Activated naive CD8-positive, alpha-beta T cell (primary cell): ENCODE results near the gene IL36B.
"Not testable (repeated sequence)": the region's sequence is repeated elsewhere in the genome, so short reads cannot be mapped to it uniquely, and the experiment has no call there.

Source experiments
- H3K27ac Mint-ChIP-seq: one replicate; pipeline ENCODE4 v1.8.0; 2021; ENCODE audit warnings: mixed read lengths
- H3K27me3 Mint-ChIP-seq: one replicate; pipeline ENCODE4 v1.8.0; 2021; ENCODE audit warnings: mixed read lengths
- H3K36me3 Mint-ChIP-seq: one replicate; pipeline ENCODE4 v1.8.0; 2021; ENCODE audit warnings: mixed read lengths
- H3K4me1 Mint-ChIP-seq: one replicate; pipeline ENCODE4 v1.8.0; 2021; ENCODE audit warnings: low read depth, mixed read lengths
- H3K4me3 Mint-ChIP-seq: one replicate; pipeline ENCODE4 v1.8.0; 2021; ENCODE audit warnings: mild to moderate bottlenecking, mixed read lengths
- H3K9me3 Mint-ChIP-seq: one replicate; pipeline ENCODE4 v1.8.0; 2021; ENCODE audit warnings: low read depth, mixed read lengths

Gene IL36B

DNA sequence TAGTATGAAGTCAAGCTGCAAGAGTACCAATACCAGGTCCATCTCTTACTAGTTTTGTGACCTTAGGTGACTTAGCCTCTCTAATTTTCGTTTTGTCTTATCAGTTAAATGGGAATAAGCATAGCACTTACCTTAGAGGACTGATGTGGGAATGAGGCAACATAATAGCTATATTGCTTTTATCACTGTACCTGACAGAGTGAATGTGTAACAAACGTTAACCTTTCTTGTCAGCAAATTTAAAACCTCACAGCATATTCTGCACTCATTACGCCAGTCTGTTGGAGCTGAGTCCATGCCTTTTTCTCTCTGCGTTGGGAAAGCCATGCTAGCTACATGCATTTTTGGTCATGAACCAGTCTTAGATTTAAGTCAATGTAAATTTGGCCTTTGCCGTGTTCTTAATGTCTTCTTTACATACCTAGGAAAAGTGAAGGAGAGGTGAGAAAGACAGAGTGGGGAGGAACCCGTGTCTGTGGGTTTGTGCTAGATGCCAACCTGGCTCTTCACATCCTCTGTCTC is at the start of gene IL36B:
IL36B (minus strand) TSS at position 472 of the 522 bp plus-strand sequence.
- peaks cover 13% of the 10 kb centered on the region for H3K36me3 Mint-ChIP-seq
- no peak within 1 kb of the TSS for H3K4me3 Mint-ChIP-seq
- H3K27me3 Mint-ChIP-seq, result no peaks in the 10 kb centered on the region
- H3K4me1 Mint-ChIP-seq, result peaks cover 7% of the 10 kb centered on the region
- H3K9me3 Mint-ChIP-seq, result peaks cover 10% of the 10 kb centered on the region
- no peak within 1 kb of the TSS for H3K27ac Mint-ChIP-seq

DNA sequence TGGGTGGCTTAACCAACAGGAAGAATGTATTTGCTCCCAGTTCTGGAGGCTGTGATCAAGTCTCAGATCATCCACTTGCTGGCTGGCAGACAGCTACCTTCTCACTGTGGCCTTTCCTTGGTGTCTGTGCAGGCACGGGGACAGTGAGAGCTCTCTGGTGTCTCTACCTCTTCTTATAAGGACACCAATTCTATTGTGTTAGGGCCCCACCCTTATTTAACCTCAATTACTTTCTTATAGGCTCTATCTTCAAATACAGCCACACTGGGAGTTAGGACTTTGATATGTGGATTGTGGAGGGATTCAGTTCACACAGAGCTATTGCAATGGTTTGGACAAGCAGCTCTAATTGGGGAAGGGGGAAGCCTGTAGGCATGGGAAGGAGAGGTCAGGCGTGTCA is 49.5 kb upstream of the IL36B start:
- no peak overlapping the region for H3K4me3 Mint-ChIP-seq
- no peaks in the 10 kb centered on the region for H3K27me3 Mint-ChIP-seq
- H3K36me3 Mint-ChIP-seq, result peaks cover 6% of the 10 kb centered on the region
- peak overlapping the region; percentile 18 for H3K27ac Mint-ChIP-seq
- H3K9me3 Mint-ChIP-seq, result peaks cover 7% of the 10 kb centered on the region
- H3K4me1 Mint-ChIP-seq, result peaks cover 38% of the 10 kb centered on the region

DNA sequence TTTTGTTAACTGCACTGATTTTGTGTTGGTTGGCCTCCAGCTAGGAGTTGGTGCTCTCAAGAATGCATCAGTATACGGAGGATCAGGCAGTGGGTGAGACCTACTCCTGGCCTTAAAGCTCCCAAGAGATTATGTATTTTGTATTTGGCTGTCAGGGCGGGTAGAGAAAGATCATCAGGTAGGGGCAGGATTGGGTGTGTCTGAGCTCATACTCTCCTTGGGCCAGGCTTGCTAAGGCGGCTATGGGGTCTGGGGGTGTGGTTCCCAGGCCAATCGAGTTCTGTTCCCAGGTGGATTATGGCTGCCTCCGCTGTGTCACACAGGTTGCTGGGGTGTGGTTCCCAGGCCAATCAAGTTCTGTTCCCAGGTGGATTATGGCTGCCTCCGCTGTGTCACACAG is 45.9 kb upstream of the IL36B start:
- peak overlapping the region; percentile 71 for H3K27ac Mint-ChIP-seq
- H3K36me3 Mint-ChIP-seq, result peaks cover 9% of the 10 kb centered on the region
- no peaks in the 10 kb centered on the region for H3K27me3 Mint-ChIP-seq
- H3K4me3 Mint-ChIP-seq, result peak overlapping the region; percentile 56
- H3K4me1 Mint-ChIP-seq, result peaks cover 17% of the 10 kb centered on the region
- H3K9me3 Mint-ChIP-seq, result peaks cover 12% of the 10 kb centered on the region

DNA sequence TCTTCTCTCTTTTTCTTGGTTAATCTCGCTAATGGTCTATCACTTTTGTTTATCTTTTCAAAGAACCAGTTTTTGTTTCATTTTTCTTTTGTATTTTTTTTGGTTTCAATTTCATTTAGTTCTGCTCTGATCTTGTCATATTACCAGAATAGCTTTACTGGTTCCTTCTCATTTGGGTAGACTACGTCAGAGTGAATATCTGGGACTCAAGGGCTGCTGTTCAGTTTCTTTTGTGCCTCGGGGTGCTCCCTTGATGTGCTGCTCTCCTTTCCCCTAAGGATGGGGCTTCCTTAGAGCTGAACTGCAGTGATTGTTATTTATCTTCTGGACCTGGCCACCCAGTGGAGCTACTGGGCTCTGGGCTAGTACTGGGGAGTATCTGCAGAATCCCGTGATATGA is 45.4 kb upstream of the IL36B start:
- H3K36me3 Mint-ChIP-seq, result peaks cover 9% of the 10 kb centered on the region
- H3K4me3 Mint-ChIP-seq, result peak overlapping the region; percentile 56
- H3K4me1 Mint-ChIP-seq, result peaks cover 13% of the 10 kb centered on the region
- H3K27ac Mint-ChIP-seq, result peak overlapping the region; percentile 71
- peaks cover 12% of the 10 kb centered on the region for H3K9me3 Mint-ChIP-seq
- H3K27me3 Mint-ChIP-seq, result no peaks in the 10 kb centered on the region

DNA sequence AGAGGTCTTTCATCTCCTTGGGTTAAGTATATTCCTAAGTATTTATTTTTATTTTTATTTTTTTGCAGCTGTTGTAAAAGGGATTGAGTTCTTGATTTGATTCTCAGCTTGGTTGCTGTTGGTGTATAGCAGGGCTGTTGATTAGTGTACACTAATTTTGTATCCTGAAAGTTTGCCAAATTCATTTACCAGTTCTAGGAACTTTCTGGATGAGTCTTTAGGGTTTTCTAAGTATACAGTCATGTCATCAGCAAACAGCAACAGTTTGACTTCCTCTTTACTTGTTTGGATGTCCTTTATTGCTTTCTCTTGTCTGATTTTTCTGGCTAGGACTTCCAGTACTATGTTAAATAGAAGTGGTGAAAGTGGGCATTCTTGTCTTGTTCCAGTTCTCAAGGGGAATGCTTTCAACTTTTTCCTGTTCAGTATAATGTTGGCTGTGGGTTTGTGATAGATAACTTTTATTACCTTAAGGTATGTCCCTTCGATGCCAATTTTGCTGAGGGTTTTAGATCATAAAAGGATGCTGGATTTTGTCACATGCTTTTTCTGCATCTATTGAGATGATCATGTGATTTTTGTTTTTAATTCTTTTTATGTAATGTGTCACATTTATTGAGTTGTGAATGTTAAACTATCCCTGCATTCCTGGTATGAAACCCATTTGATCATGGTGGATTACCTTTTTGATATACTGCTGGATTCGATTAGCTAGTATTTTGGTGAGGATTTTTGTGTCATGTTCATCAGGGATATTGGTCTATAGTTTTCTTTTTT is 44.4 kb upstream of the IL36B start:
- not testable (repeated sequence) for H3K4me3 Mint-ChIP-seq, H3K36me3 Mint-ChIP-seq, H3K27me3 Mint-ChIP-seq, H3K27ac Mint-ChIP-seq
- Mint-ChIP-seq H3K4me1 (peaks cover 13% of the 10 kb centered on the region), H3K9me3 (peaks cover 12% of the 10 kb centered on the region)

DNA sequence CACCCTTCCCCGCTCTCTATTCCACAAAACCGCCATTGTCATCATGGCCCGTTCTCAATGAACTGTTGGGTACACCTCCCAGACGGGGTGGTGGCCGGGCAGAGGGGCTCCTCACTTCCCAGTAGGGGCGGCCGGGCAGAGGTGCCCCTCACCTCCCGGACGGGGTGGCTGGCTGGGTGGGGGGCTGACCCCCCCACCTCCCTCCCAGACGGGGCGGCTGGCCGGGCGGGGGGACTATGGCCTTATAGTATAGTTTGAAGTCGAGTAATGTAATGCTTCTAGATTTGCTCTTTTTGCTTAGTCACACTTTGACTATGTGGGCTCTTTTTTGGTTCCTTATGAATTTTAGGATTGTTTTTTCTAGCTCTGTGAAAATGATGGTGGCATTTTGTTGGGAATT is 43.6 kb upstream of the IL36B start:
- H3K4me3 Mint-ChIP-seq, H3K27ac Mint-ChIP-seq, H3K36me3 Mint-ChIP-seq, H3K27me3 Mint-ChIP-seq: not testable (repeated sequence)
- H3K4me1 Mint-ChIP-seq, result peaks cover 13% of the 10 kb centered on the region
- peaks cover 12% of the 10 kb centered on the region for H3K9me3 Mint-ChIP-seq

DNA sequence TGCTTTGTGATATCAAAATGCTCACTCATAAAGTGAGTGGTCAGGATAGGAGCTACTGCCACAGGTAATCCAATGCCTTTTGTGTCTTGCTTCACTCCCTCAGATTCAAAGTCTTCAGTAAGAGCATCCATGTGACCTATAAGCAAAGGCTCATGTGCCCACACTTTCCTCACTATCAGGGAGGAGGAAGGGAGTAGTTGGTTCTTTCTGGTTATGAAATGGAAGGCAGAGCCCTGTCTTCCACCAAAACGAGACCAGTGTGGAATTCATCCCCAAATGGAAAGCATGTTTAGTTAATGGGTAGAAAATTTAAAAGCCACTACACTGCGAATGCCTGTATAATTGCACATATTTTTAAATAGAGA is 40.9 kb upstream of the IL36B start:
- H3K4me3 Mint-ChIP-seq, result no peak overlapping the region
- no peaks in the 10 kb centered on the region for H3K27me3 Mint-ChIP-seq
- H3K9me3 Mint-ChIP-seq, result peaks cover 12% of the 10 kb centered on the region
- H3K4me1 Mint-ChIP-seq, result peaks cover 13% of the 10 kb centered on the region
- H3K36me3 Mint-ChIP-seq, result peaks cover 9% of the 10 kb centered on the region
- no peak overlapping the region for H3K27ac Mint-ChIP-seq

DNA sequence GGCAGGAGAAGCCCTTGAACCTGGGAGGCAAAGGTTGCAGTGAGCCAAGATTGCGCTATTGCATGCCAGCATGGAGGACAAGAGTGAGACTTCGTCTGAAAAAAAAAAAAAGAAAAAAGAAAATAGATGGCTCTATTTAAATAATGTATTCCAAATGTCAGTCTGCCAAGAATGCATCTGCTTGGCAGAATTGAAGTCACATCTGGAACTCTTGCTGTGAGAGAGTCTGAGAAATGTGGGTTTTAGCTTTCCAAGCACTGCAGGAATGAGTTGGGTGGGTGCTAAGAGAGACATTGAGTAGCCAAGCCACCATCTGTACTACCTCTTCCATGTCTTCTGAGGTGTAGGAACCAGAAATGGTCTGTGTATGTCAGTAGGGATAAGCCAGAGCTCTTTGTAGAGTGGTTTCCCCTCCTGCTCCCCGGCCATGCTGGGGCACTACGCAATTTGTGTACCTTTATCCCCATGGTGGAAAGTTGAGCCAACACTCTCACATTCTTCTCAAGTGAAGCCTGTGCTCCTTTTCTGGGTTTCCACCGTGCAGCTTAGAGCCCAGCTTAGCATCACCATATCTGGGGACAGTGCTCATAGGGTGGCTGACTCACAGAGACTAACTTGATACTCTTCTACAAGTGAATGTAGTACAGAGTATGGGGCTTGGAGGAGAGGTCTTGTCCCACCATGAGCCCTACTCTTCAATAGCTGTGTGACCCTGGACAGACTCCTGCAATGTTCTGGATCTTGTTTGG is 40.4 kb upstream of the IL36B start:
- Mint-ChIP-seq H3K27ac (no peak overlapping the region), H3K36me3 (peaks cover 9% of the 10 kb centered on the region), H3K9me3 (peaks cover 12% of the 10 kb centered on the region), H3K27me3 (no peaks in the 10 kb centered on the region), H3K4me3 (no peak overlapping the region), H3K4me1 (peaks cover 8% of the 10 kb centered on the region)

DNA sequence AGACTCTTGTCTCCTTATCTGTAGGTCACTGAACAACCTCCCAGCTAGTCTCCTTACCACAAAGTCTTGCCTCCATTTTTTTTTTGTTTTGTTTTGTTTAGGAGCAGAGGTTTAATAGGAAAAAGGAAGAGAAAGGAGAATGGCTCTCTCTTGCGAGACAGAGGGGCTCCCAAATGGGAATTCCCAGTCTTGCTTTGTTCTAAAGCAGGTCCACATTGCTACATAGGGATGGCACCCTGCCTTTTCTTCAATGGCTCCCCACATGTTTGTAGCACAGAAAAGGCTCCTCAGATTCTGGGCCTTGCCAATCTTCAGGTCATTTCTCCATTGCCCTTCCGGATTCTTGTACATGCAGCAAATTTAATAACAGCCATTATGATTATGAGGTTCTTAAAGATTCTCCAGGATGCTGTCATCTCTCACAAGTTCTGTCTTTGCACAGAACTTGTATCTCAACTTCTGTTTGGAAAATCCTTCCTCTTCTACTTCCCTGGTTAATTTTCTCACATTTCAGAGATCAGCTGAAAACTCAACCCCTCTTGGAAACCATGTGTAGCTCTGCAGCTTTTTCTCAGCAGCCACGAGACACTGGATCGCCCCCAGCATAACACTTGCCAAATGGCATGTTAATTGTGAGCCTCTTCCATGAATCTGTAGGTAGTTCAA is 38.7 kb upstream of the IL36B start:
- no peak overlapping the region for H3K27ac Mint-ChIP-seq
- peaks cover 3% of the 10 kb centered on the region for H3K36me3 Mint-ChIP-seq
- H3K27me3 Mint-ChIP-seq, result no peaks in the 10 kb centered on the region
- no peak overlapping the region for H3K4me3 Mint-ChIP-seq
- H3K9me3 Mint-ChIP-seq, result peaks cover 6% of the 10 kb centered on the region
- H3K4me1 Mint-ChIP-seq, result no peaks in the 10 kb centered on the region

DNA sequence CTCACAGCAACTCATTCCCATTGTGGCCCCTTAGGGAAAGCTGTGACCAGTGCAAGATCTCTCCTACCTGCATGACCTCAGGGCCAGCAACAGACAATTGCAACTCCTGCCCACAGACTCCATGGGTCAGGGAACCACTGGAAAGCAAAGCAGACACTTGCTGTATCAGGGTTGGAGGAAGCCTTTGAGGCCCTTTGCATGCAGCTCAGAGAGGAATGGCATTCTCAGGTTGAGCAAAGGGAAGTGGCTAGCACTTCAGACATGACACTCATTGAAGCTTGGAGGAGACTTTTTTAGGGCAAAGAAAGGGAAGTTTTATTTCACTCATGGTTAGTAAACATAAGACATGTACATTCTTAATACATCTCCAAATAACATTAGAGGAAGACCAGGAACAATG is 37.2 kb upstream of the IL36B start:
- peaks cover under 1% of the 10 kb centered on the region for H3K9me3 Mint-ChIP-seq
- no peaks in the 10 kb centered on the region for H3K36me3 Mint-ChIP-seq
- no peaks in the 10 kb centered on the region for H3K27me3 Mint-ChIP-seq
- H3K4me3 Mint-ChIP-seq, result no peak overlapping the region
- H3K27ac Mint-ChIP-seq, result no peak overlapping the region
- no peaks in the 10 kb centered on the region for H3K4me1 Mint-ChIP-seq

DNA sequence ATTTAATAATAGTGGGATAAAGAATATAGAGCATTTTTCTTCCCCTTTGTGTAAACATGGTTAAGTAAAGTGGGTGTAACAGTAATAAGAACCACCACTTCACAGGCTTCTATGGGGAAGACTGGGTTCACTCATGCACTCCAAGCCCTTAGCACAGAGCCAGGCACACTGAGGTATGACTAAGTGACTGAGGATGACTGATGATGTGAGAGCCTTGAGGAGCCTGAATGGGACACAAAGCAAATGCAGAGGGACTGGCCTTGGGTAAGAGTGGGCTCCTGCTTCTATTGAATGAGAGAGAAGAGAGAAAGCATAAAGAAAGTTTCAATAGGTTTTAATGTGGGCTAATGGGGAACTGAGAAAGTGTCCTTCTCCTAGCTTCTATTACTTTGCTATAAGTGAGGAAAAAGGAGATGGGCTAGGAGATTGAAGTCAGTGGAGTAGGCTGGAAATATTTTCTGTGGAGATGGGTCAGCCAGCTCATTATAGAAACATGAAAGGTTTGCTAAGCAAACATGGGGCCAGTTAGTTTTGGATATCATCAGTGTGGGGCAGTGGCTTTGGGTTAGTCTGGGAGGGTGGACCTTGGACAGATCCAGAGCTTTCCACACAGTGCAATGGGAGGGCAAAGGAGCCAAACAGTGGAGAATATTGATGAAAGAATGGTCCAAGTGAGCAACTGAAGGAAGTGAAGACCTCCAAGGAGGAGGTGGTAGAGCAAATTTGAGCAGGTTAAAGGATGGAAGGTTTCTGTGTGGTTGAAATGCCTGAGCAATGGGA is 35.7 kb upstream of the IL36B start:
- Mint-ChIP-seq H3K9me3 (no peaks in the 10 kb centered on the region), H3K4me1 (peaks cover under 1% of the 10 kb centered on the region), H3K4me3 (no peak overlapping the region), H3K27ac (no peak overlapping the region), H3K27me3 (no peaks in the 10 kb centered on the region), H3K36me3 (no peaks in the 10 kb centered on the region)

DNA sequence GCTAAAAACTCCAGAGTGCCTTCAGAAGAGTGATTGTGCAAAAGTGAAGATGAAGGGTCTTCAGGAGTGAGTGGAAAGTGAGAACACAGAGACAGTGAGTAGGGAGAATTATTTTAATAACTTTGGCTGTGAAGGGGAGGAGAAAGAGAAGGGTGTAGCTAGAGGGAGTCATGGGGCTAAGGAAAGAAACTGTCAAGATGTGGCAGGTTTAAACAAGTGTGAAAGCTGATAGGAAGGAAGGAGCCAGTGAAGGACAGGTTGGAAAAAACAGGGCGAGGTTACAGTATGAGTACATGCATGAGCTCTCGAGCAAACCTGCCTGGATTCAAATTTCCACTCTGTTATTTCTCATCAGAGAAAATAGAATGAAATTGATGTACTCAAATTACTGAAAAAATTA is 32.9 kb upstream of the IL36B start:
- Mint-ChIP-seq H3K27me3 (no peaks in the 10 kb centered on the region), H3K4me3 (no peak overlapping the region), H3K36me3 (no peaks in the 10 kb centered on the region), H3K4me1 (peaks cover 5% of the 10 kb centered on the region), H3K9me3 (no peaks in the 10 kb centered on the region), H3K27ac (no peak overlapping the region)

DNA sequence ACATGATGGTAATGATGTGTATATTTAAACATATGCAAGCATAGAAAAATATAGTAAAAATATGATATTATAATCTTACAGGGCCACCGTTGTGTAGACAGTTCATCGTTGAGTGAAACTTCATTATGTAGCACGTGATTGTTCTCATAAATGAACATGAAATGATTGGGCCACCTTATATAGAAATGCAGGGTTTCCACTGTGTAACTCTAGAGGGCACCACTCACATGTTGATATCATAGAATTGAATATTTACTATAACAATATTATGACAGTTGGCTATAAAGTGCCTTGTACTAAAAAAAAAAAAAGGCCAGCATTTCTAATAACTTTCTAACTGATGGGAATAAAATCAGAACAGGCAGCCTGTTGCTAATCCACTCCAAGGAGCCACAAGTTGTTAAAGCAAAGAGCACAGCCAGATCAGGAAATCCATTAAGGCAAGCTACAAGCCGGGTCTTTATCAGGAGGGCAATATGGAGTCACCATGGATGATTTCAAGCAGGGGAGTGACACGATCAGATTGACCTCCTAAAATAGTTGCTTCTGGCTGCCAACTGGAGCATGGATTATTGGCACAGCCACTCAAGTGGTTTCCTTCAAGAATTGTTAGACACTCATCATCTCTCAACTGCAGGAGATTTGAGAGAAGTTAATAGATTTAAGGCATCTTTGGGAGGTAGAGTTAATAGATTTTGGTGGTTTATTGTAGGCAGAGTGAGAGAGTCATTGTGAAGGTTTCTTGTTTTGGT is 31.8 kb upstream of the IL36B start:
- H3K27ac Mint-ChIP-seq, result no peak overlapping the region

DNA sequence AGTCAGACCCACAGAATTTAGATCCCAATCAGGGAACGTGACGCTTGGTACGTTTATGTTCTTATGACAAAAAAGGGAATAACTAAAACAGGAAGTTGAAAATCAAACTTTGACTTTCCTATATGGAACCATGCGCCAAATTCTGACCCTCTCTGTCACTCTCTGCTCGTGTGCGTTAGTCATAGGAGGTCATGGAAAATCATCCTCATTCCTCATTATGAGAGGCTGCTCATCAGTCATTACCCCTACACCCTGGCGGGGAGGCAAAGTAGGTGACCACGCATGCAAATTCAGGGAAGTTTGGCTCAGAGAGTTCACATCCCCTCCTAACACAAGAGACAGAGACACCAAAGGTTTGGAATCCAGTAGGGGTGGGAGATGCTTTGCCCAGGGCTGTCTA is 30.6 kb upstream of the IL36B start:
- Mint-ChIP-seq H3K9me3 (no peaks in the 10 kb centered on the region), H3K4me1 (peaks cover 5% of the 10 kb centered on the region), H3K27ac (no peak overlapping the region), H3K27me3 (no peaks in the 10 kb centered on the region), H3K36me3 (no peaks in the 10 kb centered on the region), H3K4me3 (no peak overlapping the region)

More for the DNA sequence above, 31.8 kb upstream of the IL36B start:
- H3K4me3 Mint-ChIP-seq, result no peak overlapping the region
- H3K36me3 Mint-ChIP-seq, result no peaks in the 10 kb centered on the region
- no peaks in the 10 kb centered on the region for H3K27me3 Mint-ChIP-seq
- H3K4me1 Mint-ChIP-seq, result peaks cover 5% of the 10 kb centered on the region
- H3K9me3 Mint-ChIP-seq, result no peaks in the 10 kb centered on the region
